ENCODE measurements around the gene AGXT2.

AGXT2 gene

DNA sequence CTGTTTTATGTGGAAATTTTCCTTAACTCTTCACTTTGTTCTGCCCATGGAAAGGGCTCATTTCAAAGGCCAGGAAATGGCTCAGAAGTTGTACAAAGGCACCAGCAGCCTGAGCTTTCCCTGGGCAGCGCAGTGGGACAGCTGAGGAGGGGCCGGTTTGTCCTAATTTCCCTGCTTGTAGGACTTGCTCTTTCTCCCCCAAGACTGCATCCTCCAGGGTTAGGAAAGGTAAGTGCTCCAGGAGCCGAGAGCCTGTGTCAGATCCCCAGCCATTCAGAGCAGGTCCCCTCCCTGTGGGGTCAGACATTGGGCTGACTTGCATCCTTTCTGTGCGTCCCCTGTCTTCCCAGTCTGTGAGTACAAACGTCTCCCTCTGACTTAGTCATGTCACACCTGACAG lies 43.5 kb downstream of the AGXT2 start:
- Histone ChIP-seq H3K27ac (no peak overlapping the region), H3K36me3 (no peaks in the 10 kb centered on the region), H3K4me3 (ENCODE audit: low read depth, low read length) (no peak overlapping the region), H3K9me3 (ENCODE audit: severe bottlenecking) (no peaks in the 10 kb centered on the region), H3K27me3 (ENCODE audit: insufficient read depth, low read depth, severe bottlenecking) (peaks cover 69% of the 10 kb centered on the region)
- no peak for DNase-seq
- TF ChIP-seq, protein P1, sequence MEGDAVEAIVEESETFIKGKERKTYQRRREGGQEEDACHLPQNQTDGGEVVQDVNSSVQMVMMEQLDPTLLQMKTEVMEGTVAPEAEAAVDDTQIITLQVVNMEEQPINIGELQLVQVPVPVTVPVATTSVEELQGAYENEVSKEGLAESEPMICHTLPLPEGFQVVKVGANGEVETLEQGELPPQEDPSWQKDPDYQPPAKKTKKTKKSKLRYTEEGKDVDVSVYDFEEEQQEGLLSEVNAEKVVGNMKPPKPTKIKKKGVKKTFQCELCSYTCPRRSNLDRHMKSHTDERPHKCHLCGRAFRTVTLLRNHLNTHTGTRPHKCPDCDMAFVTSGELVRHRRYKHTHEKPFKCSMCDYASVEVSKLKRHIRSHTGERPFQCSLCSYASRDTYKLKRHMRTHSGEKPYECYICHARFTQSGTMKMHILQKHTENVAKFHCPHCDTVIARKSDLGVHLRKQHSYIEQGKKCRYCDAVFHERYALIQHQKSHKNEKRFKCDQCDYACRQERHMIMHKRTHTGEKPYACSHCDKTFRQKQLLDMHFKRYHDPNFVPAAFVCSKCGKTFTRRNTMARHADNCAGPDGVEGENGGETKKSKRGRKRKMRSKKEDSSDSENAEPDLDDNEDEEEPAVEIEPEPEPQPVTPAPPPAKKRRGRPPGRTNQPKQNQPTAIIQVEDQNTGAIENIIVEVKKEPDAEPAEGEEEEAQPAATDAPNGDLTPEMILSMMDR (IDR thresholded peaks at IDR 0.05; ENCODE audit: low read depth, low read length), result no peak

GRCh38 chr5:35003018-35003957 lies 44.5 kb downstream of the AGXT2 start:
- Histone ChIP-seq H3K27ac (no peak overlapping the region), H3K36me3 (no peaks in the 10 kb centered on the region), H3K4me3 (ENCODE audit: low read depth, low read length) (no peak overlapping the region), H3K9me3 (ENCODE audit: severe bottlenecking) (no peaks in the 10 kb centered on the region), H3K27me3 (ENCODE audit: insufficient read depth, low read depth, severe bottlenecking) (peaks cover 61% of the 10 kb centered on the region)
- TF ChIP-seq, protein P1 (IDR thresholded peaks at IDR 0.05; ENCODE audit: low read depth, low read length), result peak; percentile 82
- DNase-seq, result peak; percentile 54

- H3K27me3 ChIP-seq (ENCODE audit: insufficient read depth, low read depth, severe bottlenecking), result peaks cover 53% of the 10 kb centered on the region
- no peak for DNase-seq
- H3K27ac ChIP-seq, result no peak overlapping the region
- H3K9me3 ChIP-seq (ENCODE audit: severe bottlenecking), result no peaks in the 10 kb centered on the region
- TF ChIP-seq, protein P1 (IDR thresholded peaks at IDR 0.05; ENCODE audit: low read depth, low read length), result no peak
- H3K36me3 ChIP-seq, result no peaks in the 10 kb centered on the region
- H3K4me3 ChIP-seq (ENCODE audit: low read depth, low read length), result no peak overlapping the region
Observed at GRCh38 chr5:35002459-35002858, 45.3 kb downstream of the AGXT2 start.

DNA sequence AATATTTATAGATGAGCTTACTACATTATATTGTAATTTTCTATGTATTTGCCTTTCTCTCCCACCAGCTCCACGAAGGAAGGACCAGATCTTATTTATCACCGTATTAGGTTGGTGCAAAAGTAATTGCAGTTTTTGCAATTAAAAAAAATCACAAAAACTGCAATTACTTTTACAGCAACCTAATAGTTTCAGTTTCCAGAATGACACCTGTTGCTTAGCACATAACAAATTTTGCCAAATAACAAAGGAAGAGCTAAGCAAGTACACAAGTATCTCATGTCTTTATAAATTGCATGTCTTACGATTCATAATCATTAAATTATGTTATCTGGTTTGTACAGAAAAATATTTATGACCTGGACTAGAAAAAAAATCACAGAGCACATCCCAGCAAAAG lies 45.9 kb downstream of the AGXT2 start:
- H3K27ac ChIP-seq, result no peak overlapping the region
- no peaks in the 10 kb centered on the region for H3K36me3 ChIP-seq
- TF ChIP-seq, protein P1 (IDR thresholded peaks at IDR 0.05; ENCODE audit: low read depth, low read length), result no peak
- DNase-seq, result no peak
- no peak overlapping the region for H3K4me3 ChIP-seq (ENCODE audit: low read depth, low read length)
- no peaks in the 10 kb centered on the region for H3K9me3 ChIP-seq (ENCODE audit: severe bottlenecking)
- peaks cover 46% of the 10 kb centered on the region for H3K27me3 ChIP-seq (ENCODE audit: insufficient read depth, low read depth, severe bottlenecking)

- Histone ChIP-seq H3K9me3 (ENCODE audit: severe bottlenecking) (peaks cover 3% of the 10 kb centered on the region), H3K36me3 (no peaks in the 10 kb centered on the region), H3K4me3 (ENCODE audit: low read depth, low read length) (no peak overlapping the region), H3K27me3 (ENCODE audit: insufficient read depth, low read depth, severe bottlenecking) (peaks cover 18% of the 10 kb centered on the region), H3K27ac (no peak overlapping the region)
- DNase-seq, result no peak
- TF ChIP-seq, protein P1 (IDR thresholded peaks at IDR 0.05; ENCODE audit: low read depth, low read length), result no peak
Observed at GRCh38 chr5:34998058-34998789, 49.5 kb downstream of the AGXT2 start.
